ENCODE results near the gene NFIA. TPM values are rescaled to one million over a fixed set of nuclear protein-coding genes. Genes with fewer than 3 reads are reported as not detected.
A peak's percentile ranks its signal among the peaks of the same experiment; 100 is the strongest.

The NFIA gene
- total and polyA plus RNA-seq, 9 of the 15 experiments (the other 6 are each of a cell fraction or from before 2014, with no cell fraction given), result 5.3 to 24.9 (median 9.8) TPM

DNA sequence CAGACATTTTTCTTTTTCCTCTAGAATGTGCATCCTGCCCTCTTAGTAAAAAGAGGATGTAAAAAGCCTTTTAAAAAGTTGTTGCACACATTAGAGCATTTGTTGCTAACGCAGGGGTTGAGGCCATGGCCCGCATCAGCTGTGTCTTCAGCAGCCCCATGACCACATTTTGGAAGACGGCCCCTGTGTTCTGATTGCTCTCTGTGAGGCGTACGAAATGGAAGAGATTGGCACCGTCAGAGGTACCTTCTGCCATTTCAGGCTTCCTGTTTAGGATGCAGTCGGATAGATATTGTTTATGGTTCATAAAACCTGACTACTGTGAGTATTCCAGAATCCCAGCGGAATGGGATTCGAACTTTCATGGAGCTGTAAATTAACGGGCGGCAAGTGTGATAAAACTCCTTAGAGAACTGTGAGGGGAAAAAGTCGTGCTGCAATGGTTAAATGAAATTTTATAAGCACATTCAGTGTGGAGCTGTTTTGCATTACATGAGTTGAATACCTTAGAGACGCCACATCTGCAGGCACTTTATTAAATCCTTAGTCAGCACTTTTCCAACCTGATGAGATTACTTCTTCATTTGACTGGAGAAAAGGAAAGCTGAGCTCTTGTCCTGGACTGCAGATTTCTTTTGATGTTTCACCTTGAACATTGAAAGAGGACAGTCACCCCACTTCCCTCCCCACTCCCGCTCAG lies 368.7 kb downstream of the NFIA start (continued):
- TF ChIP-seq, protein P1, sequence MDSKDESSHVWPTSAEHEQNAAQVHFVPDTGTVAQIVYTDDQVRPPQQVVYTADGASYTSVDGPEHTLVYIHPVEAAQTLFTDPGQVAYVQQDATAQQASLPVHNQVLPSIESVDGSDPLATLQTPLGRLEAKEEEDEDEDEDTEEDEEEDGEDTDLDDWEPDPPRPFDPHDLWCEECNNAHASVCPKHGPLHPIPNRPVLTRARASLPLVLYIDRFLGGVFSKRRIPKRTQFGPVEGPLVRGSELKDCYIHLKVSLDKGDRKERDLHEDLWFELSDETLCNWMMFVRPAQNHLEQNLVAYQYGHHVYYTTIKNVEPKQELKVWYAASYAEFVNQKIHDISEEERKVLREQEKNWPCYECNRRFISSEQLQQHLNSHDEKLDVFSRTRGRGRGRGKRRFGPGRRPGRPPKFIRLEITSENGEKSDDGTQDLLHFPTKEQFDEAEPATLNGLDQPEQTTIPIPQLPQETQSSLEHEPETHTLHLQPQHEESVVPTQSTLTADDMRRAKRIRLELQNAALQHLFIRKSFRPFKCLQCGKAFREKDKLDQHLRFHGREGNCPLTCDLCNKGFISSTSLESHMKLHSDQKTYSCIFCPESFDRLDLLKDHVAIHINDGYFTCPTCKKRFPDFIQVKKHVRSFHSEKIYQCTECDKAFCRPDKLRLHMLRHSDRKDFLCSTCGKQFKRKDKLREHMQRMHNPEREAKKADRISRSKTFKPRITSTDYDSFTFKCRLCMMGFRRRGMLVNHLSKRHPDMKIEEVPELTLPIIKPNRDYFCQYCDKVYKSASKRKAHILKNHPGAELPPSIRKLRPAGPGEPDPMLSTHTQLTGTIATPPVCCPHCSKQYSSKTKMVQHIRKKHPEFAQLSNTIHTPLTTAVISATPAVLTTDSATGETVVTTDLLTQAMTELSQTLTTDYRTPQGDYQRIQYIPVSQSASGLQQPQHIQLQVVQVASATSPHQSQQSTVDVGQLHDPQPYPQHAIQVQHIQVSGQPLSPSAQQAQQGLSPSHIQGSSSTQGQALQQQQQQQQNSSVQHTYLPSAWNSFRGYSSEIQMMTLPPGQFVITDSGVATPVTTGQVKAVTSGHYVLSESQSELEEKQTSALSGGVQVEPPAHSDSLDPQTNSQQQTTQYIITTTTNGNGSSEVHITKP (IDR thresholded peaks at IDR 0.05; ENCODE audit: partially characterized antibody), result no peak
- TF ChIP-seq, protein P2, sequence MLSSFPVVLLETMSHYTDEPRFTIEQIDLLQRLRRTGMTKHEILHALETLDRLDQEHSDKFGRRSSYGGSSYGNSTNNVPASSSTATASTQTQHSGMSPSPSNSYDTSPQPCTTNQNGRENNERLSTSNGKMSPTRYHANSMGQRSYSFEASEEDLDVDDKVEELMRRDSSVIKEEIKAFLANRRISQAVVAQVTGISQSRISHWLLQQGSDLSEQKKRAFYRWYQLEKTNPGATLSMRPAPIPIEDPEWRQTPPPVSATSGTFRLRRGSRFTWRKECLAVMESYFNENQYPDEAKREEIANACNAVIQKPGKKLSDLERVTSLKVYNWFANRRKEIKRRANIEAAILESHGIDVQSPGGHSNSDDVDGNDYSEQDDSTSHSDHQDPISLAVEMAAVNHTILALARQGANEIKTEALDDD (IDR thresholded peaks at IDR 0.05), result no peak
- TF ChIP-seq, protein P3, sequence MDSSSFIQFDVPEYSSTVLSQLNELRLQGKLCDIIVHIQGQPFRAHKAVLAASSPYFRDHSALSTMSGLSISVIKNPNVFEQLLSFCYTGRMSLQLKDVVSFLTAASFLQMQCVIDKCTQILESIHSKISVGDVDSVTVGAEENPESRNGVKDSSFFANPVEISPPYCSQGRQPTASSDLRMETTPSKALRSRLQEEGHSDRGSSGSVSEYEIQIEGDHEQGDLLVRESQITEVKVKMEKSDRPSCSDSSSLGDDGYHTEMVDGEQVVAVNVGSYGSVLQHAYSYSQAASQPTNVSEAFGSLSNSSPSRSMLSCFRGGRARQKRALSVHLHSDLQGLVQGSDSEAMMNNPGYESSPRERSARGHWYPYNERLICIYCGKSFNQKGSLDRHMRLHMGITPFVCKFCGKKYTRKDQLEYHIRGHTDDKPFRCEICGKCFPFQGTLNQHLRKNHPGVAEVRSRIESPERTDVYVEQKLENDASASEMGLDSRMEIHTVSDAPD (CRISPR knock-in tag; IDR thresholded peaks at IDR 0.05), result no peak
- no peak for TF ChIP-seq ZFX (CRISPR knock-in tag; IDR thresholded peaks at IDR 0.05)
- no peak for TF ChIP-seq CHD1 (IDR thresholded peaks at IDR 0.05; ENCODE audit: low read length)
- no peak for TF ChIP-seq PURB (CRISPR knock-in tag; IDR thresholded peaks at IDR 0.05; ENCODE audit: low read depth)
- no peak for TF ChIP-seq SMAD4 (CRISPR knock-in tag; conservative IDR thresholded peaks at IDR 0.05)
- TF ChIP-seq TRIM24 (IDR thresholded peaks at IDR 0.05), result no peak
- TF ChIP-seq CHD2 (IDR thresholded peaks at IDR 0.05; ENCODE audit: low read depth, low read length), result no peak
- no peak for TF ChIP-seq PHB2 (IDR thresholded peaks at IDR 0.05; ENCODE audit: low read depth)
- peak; percentile 99 for TF ChIP-seq MAFF (IDR thresholded peaks at IDR 0.05; ENCODE audit: low read length)
- no peak for TF ChIP-seq HIVEP1 (CRISPR knock-in tag; IDR thresholded peaks at IDR 0.05)
- TF ChIP-seq DACH1 (IDR thresholded peaks at IDR 0.05; ENCODE audit: partially characterized antibody), result no peak
- TF ChIP-seq RBM17 (IDR thresholded peaks at IDR 0.05; ENCODE audit: borderline replicate concordance, low read depth, low read length), result no peak
- no peak for TF ChIP-seq HDAC6 (IDR thresholded peaks at IDR 0.05; ENCODE audit: low read depth, low read length)
- peak; percentile 98 for TF ChIP-seq ZNF316 (IDR thresholded peaks at IDR 0.05)
- peak; percentile 95 for TF ChIP-seq C11orf30 (IDR thresholded peaks at IDR 0.05; ENCODE audit: low read depth)
- no peak for TF ChIP-seq ZNF197 (CRISPR knock-in tag; IDR thresholded peaks at IDR 0.05; ENCODE audit: low read depth)
- no peak for TF ChIP-seq STAT5B (CRISPR knock-in tag; IDR thresholded peaks at IDR 0.05)
